ENCODE results near the gene HPSE2.
A peak's percentile ranks its signal among the peaks of the same experiment; 100 is the strongest.

Gene HPSE2

DNA sequence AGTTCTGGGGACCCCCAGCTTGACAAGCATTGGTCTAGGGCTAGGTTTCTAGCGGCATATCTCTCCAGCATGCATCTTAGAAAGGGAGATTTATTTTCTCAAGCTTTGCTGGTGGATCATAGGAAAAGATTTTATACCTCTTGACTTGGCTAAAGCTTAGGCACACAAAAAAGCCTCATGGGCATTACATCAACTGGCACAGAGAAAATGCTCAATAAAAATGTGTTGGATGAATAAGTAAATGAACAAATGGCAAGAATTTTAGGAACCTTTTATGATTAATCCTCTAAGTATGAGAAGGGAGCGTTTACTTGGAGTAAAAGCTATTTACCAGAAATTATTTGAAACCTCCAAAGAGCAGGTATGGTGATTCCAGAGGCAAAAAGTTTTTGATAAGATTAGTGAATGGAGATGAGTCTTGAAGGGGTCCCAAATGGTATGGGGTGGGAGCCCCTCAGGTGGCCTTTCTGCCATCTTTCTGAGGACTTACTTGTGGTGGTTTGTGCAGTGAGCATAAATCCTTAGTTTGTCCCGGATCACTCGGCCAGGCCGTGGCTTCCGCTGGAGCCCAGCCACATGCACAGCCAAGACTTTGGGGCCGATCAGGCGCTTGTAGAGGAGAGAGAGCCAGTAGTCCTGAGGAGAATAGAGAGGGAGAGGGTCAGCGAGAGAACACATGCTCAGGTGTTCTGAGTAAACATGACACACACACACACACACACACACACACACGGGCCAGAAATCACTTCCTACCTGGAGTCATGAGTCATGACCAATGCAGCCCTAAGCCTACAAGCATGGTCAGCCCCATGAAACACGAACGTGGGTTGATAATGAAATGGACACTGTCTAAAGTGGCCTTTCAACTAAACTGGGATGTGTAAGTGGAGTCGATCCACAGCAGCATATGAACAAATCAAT lies 745.8 kb downstream of the HPSE2 start:
- DNase-seq (ENCODE audit: low read depth): no peak

DNA sequence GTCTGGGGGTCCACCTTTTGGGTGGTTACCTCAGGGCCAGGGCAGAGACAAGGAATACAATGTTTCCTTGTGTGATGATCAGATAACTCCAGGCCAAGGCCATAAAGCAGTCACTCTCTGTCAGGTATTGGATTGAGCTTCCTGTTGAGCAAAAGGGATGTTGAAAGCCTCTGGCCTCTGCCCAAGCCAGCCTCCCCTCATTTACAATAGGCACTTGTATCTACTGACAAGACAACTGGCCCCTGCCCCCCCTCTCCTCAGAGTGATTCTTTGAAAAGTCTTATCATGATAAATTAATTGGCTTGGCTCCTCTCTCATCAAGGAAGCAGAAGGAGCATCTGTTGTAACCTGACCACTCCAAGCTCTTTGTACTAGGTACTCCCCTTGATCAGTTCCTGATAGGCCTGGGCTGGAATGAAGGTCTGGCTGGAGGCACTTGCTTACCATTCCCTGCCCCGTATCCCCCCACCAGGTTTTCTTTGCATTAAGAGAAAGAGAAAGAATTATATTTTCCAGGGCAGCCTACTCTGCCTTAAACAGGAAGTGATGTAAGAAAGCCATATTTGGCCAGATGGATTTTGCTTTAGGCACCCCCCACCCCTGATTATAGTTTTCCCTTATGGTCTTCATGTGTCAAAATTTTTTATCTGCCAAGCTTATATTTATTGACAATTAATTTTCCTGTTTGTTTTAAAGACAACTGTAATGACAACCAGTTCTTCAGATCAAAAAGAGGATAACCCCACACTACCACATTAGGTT lies 746.8 kb downstream of the HPSE2 start:
- DNase-seq (ENCODE audit: low read depth): no peak

DNA sequence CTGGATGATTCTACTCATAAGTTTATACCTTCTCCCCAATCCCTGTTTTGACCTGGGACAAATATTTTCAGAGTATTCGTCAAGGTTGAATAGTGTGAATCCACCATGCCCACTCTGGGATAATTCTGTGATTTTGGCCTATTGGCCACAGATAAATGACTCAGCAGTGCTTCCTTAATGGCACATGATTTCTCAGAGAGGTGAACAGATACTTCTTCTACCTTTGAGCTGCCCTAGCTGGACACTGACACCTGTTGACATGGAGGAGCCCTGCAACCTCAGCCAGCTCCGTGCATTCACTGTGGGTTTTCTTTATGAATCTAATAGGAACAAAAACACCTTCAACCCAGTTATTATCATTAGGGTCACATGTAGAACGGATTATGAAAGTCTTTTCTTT lies 748.0 kb downstream of the HPSE2 start:
- no peak for DNase-seq (ENCODE audit: low read depth)

DNA sequence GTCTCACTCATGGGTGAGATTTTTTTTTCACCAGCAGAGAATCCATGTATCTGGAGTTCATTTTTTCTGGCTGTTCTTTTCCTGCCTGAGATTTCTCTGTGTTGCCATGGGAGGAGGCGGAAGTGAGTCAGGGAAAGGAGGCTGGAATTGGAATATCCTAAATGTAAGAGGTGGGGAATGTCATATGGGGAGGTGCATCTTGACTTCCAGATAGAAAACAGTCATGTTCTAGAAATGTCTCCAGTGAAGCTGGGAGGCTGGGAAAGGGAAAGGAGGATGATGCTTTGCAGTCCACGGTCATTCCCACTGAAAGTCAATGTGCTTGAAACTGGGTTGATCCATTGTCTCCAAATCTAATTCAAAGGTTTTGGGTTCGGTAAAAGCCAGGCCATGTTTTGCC lies 749.2 kb downstream of the HPSE2 start:
- DNase-seq (ENCODE audit: low read depth): peak; percentile 52

DNA sequence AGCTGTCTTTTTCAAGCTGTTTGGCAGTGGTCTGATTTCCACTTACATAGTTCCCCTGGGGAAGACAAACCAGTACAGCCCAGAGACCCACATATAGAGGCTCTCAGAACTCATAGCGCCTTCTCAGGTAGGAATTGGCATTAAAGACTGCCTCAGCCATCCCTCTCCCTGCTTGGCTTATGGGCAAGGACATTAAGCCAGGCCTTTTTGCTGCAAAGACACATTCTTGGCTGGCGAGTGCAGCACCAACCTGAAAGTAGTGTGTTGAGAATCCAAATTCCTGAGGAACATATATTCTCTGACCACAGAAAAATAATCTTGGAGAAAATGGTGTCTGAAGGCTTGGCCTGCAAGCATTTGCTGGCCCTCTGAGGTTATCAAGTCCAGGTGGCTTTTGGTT lies 749.7 kb downstream of the HPSE2 start:
- DNase-seq (ENCODE audit: low read depth): no peak

DNA sequence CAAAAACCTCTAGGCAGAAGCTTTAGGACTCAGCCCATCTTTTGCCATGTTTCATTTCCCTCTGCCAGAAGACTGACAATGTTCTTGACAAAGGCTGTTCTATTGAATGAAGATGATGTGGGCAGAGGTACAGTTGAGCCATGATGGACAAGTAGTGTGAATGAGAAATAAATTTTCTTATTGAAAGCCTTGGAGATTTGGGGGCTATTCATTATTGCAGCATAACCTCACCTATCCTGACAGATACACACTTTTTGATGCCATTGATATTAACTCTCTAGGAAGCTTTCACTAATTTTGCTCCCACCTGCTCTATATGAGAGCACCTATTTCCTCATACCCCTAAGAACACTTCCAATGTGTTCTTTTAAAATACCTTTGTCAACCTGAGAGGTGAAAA lies 752.0 kb downstream of the HPSE2 start:
- DNase-seq (ENCODE audit: low read depth): no peak

DNA sequence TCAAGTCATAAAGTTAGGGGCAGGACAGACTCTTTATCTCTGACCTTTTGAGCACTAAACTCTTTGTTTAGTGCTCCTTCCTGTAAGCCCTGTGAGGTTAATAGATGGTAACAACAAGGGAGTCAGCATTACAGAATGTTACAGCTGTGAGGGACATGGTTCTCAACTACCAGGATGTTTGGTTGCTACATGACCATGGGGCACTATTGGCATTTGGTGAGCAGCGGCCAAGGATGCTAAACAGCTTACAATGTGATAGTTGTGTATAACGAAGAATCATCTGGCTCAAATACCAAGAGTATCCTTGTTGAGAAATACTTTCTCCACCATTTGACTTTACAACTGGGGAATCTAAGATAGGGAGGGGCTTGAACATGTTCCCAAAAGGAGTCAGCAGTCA lies 753.6 kb downstream of the HPSE2 start:
- DNase-seq (ENCODE audit: low read depth): no peak

DNA sequence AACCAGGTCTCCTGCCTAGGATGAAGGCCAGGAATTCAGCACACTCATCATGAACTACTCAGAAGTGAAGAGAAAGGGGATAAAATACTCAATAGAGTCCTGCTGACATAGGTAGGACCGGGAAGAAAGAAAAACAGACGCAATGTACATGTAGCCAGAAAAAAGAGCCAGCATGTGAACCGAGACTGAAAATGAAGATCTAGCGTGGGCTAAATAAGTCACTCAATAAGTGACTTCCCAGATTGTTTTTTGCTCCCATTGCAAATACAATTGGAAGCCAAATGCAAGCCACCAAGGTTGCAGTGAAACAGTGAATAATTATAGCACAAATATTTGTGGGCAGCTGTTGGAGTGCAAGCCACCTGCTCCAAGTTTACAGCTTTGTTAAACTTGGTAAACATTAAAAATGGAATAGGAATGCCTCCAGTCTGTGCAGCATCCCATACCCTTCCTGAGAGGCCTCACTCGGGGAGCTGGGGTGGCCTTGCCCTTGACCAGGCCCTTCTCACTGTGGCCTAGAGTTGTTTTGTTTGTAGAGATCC lies 754.2 kb downstream of the HPSE2 start:
- DNase-seq (ENCODE audit: low read depth): no peak

DNA sequence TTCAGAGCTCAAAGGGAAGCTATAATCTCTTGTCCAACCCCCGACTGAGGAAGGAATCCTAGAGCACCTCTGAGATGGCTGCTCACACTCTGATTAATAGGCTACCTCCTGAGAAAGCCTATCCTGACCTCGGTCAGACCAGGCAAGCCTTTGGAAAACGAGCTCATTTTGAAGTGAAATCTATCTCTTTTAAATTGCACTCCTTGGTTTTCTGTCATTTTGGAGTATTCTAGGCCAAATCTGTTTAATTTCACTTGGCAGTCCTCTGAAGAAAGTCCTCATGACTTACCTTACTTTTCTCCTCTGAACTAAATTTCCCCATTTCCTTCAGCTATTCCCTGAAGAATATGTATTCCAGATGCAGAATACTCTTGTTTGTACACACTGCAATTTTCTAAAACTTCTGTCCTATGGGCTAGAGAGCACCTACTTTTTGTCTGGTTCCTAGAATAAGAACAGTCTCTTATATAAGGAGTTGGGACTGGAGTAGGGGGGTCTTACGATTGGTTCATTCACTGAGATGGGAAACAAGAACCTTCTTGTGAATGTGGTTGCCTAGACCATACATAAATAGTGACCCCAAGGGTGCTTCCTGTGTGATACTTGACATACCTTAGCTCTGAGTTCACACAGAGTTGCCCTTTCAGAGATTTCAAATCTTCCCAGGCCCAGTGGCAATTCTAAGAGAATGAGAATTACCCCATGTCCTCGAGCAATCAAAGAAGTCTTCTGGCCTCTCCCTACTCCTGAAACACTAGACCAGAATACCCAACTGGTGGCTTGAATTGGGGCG lies 757.0 kb downstream of the HPSE2 start:
- no peak for DNase-seq (ENCODE audit: low read depth)

DNA sequence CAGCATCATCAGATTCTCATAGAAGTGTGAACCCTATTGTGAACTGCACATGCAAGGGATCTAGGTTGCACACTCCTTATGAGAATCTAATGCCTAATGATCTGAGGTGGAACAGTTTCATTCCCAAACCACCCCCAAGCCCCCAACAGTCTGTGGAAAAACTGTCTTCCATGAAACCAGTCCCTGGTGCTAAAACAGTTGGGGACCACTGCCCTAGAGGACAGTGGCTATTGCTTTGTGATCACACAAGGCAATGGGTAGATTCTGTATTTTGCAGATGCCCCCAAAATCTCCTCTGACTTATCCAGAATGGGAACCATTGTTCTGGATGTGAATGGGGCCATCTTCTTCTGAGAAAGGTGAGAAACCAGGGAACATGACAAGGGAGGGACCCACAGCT lies 757.8 kb downstream of the HPSE2 start:
- DNase-seq (ENCODE audit: low read depth): no peak

DNA sequence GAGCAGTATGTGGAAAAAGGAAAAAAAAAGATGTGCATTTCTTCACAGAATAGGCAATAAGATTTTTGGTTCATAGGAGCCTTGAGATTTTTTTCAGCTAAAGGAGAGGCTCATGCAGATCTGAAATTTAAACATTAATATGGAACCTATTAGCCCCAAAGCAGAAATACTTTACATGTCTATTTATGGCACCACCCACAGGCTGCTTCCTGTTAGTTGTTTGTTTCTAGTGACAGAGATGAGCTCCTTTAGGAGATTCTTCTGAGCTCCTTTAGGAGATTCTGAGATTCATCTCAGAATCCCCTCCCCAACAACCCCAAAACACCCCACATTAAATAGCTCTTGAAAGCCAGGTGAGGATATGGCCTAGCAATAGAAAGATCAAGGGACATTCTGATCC lies 761.0 kb downstream of the HPSE2 start:
- no peak for DNase-seq (ENCODE audit: low read depth)

DNA sequence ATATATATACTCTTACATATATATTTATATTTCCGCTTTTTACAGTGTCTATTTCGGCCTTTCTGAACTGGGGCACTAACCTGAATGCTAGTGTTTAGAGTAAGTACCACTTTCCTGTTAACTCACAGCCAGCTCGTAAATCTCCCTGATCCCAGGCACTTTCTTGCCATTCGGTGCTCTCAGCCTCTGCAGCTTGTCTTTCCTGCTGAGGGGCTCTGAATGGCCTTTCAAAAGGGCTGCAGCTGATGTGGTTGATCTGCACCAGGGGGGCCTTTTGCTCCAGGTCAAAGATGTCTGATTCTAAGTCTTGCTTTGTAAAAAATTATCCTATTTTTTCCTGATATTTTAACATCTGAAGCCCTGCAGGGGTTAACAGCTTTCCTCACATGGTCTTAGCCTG lies 763.5 kb downstream of the HPSE2 start:
- DNase-seq (ENCODE audit: low read depth): no peak

DNA sequence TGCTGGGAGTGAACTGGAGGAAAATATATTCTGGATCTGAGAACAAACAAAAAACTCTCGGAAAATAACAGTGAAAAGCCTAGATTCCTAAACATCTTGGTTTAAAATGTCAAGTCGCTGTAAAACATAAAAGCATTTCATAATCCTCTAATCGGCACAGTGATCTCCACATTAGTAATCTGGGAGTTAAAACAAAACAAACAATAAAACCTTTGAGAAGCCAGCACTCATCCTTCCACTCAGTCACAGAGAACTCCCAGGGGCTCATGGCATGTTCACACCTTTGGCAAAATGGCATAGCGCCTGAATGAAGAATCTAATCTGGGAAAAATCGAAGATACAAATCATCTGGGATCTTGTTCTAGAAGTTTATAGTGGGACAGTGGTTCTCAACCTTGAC lies 764.8 kb downstream of the HPSE2 start:
- DNase-seq (ENCODE audit: low read depth): no peak

DNA sequence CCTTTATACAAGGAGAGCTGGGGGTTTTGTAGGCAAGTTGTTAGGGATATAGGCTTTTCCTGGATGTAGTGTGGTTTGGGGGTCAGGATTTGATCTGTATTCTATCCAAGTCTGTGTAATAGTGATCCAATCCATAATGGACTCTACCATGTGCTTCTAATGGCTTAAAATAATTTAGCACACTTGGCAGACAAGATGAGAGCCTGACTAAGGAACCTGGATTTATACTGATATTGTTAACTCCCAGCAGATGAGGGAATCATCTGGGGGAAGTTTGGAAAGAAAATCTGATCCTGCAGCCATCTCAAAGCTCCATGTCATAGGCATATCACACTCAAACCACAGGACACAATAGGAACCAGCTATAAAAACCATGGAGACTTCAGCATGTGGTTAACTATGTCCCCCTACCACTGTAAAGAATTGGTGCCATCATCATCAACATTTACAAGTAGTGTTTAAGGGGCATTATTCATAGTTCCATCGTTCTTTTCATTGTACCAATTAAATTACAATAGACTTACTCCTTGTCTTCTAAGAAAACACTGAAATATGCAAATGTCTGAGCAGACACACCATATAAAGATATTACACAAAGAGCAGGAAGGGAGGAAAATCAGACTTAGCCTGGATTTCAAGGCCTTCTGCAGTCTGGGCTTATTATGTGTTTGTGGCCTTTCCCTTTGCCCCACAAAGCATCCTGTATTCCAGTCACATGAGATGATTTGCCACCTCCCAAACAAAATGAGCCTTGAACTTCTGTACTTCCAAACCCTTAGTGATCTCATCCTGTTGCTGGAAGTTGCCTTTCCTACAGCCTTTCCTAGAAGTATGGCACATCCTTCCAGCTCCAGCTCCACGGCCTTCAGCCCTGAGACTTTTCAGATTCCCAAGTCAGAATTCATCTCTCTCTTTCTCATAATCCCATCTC lies 766.4 kb downstream of the HPSE2 start:
- DNase-seq (ENCODE audit: low read depth): no peak

DNA sequence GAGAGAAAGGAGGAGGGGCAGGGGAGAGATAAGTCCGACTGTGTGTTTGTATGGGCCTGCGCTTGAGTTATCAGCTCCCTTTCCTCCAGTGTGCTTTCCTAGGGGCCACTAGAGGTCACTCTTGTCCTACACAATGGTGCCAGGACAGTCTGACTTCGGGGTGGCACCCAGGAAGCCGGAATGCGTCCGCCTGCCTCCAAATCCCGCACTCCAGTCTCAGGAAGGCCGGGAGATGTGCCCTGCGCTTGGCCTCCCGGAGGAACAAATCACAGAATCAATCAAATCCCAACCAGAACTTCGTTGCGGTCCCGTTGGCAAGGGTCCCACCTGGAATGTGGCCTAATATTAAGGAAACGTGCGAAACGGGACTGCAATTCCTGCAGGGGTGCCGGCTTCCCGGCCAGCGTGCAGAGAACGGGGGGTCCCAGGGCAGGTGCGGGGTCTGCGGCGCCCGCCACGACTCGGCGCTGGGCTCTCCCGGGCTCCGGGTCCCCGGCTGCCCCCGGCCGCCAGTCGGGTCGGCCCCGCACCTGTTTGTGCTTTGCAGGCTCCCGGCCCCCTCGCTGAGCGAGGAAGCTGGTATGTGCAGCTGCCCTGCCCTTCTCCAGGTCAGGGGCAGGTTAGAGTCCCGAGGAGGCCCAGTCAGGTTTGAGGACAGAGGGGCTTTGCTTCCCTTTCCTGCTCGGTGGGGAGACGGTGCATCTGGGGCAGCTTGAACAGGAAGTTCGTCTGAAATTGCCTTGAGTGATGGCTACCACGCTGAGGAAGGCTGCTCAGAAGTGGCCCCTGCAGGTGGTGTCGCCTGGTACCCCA lies 767.9 kb downstream of the HPSE2 start:
- peak; percentile 70 for DNase-seq (ENCODE audit: low read depth)

DNA sequence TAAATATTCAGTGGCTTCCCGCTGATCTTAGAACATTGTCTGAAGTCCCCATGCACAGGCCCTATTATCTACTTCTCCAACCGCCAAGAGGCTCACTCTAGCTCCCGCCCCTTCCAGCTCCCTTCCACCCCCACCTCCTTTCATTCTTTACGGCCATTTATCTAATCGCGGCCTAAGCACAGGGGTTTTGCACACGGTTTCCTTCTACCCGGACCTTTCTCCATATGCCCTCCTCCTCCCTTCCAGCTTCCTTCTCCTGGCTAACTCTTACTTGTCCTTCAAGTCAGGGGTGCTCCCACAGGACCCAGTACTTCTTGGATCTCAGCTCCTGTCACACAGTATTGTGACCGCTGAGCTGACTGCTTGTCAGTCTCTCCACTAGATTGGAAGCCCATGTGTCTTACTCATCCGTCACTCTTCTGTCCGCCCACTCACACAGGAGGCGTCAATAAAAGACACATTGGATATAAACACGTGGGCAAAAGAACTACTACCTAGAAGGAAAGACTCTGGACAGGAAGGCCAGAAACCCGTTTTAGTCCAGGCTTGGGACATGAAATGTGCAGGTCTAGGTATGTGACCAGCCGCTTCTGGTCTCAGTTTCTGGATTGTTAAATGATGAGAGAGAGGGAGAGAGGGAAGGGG lies 768.7 kb downstream of the HPSE2 start:
- no peak for DNase-seq (ENCODE audit: low read depth)

DNA sequence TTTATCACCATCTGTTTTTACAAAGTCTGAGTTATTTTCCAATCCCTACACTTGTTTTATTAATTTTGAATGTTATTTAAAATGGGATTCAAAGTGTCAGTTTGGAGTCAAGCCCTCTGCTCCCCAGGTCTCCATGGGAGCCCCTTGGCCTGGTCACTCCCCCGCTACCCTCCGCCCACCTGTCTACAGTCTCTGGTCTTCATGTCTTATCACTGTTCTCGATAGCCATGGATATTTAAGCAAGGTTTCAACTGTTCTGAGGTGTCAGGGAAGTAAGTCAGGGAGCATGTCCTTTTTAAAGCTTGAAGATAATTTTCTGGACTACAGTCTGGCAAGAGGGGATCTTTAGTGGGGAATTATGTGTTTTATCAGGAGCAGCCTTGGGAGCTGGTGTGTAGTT lies 769.8 kb downstream of the HPSE2 start:
- DNase-seq (ENCODE audit: low read depth): no peak

DNA sequence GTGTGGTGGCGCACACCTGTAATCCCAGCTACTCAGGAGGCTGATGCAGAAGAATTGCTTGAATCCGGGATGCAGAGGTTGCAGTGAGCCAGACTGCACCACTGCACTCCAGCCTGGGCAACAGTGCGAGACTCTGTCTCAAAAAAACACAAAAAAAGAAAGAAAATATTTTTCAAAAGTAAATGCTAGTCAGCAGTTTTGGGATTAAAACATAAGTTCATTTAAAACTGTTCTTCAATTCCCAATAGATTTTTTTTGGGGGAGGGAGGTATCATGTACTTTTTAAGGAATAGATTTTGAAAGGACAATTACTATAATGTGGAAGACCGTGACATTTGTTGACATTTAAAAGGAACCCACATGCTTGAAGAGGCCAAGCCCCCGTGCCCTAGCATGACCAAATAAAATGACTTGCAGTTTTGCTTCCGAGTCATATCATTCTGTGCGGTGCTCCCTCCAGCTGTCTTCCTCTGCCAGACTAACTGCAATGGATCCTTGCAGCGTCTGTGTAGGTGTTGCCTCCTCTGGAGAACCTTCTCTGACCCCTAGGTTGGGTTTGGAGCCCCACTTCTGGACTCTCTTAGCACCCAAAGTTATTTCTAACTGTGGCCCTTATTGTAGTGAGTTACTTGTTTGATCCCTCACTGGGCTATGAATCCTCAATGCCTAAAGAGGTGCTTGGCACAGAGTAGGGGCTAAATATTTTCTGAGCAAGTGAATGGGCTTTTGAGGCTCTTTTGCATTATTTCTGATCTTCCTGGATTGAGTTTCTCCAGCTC lies 771.5 kb downstream of the HPSE2 start:
- DNase-seq (ENCODE audit: low read depth): no peak

DNA sequence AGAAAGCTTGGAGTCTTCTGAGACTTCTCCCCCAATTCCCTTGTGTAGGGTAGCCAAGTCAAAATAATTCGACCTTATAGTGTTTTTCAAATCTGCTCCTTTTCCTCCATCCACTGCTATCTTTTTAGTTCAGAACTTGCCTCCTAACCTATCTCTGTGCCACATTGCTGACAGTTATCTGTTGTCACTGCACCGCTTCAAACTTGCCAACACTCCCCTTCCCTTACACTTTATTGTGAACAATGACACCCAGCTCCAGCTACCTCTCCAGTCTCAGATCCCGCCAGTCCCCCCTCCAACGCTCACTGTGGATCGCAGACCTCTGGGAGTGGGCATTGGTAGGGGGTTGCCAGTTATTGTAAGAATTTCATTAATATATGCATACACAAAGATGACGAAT lies 772.6 kb downstream of the HPSE2 start:
- no peak for DNase-seq (ENCODE audit: low read depth)

Data from stromal cell of bone marrow (primary cell).